GM12874 (cell line): ENCODE data around the gene LEMD3.

Experiments used
- CTCF ChIP-seq: IDR thresholded peaks from 2 replicates; pipeline ENCODE4 v1.5.1; 2011; ENCODE audit warnings: low read depth, mild to moderate bottlenecking, control low read depth, low read length, moderate library complexity; ENCODE audit not compliant: insufficient read depth

The LEMD3 gene

DNA sequence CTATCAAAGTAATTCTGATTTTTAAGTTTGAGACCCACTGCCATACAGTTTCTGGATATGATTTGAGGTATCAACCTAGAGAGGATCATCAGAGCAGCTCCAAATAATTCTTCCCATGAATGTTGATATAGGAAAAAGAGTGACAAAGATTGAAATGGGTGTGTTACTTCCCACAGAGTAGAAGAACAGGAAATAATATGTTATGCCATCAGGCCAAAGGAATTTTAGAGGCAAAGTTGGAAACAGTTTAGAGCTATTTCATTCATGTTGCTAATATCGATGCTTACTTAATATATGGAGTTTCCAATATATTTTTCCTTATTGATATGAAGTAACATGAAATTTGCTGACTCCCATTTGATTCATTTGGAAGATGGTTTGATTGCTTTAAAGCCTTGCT lies 100.2 kb downstream of the LEMD3 start:
- TF ChIP-seq CTCF = no peak

GRCh38 chr12:65274602-65275272 lies 105.4 kb downstream of the LEMD3 start:
- no peak for TF ChIP-seq CTCF

DNA sequence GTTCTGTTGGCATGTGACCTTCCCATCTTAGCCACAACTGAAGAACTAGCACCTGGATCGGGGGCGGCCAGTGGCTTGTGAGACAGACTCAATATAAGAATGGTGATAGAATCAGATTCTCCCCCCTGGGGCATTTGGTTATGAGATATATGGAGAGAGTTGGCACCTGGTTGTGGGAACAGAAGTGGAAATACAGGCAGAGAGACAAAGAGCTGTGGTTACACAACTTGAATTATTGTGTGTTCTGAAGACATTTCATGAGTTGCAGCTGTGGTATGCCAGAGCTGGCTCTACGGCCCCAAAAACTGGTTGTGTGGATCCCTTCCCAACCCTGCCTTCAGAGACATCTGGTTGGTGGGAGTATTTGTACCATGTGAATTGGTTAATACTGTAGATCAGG lies 106.2 kb downstream of the LEMD3 start:
- no peak for TF ChIP-seq CTCF

- TF ChIP-seq CTCF = no peak
Measured at GRCh38 chr12:65276916-65277530, 107.6 kb downstream of the LEMD3 start.

DNA sequence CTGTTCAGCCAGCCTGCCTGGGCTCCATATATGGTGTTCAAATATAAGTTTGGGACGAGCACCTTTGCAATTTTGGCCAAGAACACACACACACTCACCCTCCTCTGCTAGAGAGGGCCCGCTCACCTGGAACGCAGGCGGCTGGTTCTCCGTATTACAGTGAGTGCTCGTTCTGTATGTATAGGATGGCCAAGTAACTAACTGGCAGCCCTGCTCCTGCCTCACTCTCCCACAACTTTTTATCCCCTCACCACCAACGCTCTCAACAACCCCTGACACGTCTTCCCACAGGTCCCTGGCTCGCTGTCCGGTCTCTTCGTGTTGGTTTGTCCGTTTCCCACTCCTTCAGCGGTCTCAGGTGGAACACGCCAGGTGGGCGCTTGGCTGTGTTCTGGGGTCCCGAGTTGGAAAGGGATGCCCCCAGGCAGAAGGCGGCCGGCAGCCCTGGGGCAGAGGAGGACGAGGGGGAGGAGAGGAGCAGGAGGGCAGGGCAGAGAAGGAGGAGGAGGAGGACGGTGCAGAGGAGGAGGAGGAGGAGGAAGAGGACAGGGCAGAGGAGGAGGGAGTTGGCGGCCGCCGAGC lies 108.7 kb downstream of the LEMD3 start:
- TF ChIP-seq CTCF = no peak

- 0 out of 2 replicates have a peak, but pooled peaks have one; percentile 17 for TF ChIP-seq CTCF
Measured at GRCh38 chr12:65278576-65279368, 109.4 kb downstream of the LEMD3 start, which contains the start of gene MSRB3. TSS of gene MSRB3 (plus strand) at chr12:65278683. CDS start at chr12:65308580, 29,897 bp downstream.
